AG09319 (cell line): Measurements from ENCODE around the gene ENOX1.

Experiments used
- DNase-seq: peaks from one replicate; pipeline ENCODE4 v3.0.0-alpha.2; 2010; ENCODE audit warnings: low read depth; ENCODE audit errors: extremely low read depth
- CTCF ChIP-seq: IDR thresholded peaks from 2 replicates; pipeline ENCODE4 v1.5.1; 2011; ENCODE audit warnings: low read depth, mild to moderate bottlenecking, inconsistent platforms, low read length, moderate library complexity

The ENOX1 gene

DNA sequence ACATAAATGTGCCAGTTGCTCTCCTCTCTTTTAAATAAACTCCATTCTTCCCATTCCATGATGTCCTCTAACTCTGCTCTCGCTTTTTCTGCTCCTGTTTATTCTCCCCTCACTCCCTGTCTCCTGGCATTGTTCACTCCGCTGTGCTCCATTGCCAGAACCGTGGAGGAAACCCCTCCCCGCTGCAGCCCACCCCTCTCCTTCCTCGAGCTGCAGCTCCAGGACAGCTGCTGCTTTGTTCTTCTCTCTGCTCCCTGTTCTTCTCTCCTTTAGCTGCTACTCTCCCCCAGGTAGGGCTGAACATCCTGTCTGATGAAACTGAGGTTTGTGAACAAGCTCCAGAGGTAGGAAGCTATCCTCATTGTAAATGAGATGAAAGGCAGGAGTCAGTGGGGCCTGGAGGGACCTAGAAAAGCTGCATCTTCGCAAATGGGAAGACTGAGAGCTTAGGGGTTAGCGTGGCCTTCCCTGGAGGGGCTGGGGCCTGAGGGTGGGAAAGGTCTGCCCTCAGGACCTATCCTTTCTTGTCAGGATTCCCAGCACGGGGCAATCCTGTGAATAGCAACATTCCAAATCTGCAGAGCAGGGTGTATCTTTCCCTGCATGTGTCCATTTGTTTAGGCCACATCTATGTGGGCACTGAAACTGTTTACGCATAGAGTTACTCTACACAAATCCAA, 519.7 kb downstream of the ENOX1 start:
- DNase-seq = no peak
- TF ChIP-seq CTCF = no peak

DNA sequence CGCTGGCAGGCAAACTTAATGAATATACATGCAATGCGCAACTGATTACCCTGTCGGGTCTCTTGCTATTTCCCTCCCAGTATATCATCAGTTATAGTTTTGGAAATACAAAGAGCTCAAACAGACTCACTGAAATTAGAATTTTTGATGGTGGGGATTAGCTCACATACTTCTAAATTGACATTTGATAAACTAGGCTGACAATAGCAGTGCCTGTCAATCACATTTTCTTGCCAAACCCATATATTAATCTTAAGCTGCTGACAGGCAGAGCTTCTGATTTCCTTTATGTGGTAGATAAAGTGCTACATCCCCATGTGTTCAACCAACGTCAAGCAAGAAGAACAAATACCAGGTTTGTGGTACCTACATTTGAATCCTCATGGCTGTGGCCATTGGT, 521.7 kb downstream of the ENOX1 start:
- no peak for DNase-seq
- no peak for TF ChIP-seq CTCF

DNA sequence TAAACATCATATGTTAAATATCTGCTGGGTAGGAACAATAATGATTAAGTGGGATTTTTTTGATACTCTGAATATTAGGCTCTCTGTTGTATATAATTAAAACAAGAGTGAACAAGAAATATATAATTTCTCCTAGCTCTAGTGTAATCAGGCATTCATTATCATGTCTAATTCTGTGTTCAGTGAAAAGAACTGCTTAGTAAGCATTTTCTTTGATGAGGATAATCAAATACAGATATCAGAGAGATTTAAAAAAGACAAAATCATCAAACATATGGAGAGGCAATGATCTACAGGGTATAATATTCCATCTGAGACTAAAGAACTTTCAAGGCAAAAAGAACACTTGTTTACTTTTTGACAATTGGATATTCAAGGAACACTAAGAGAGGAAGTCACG, 522.3 kb downstream of the ENOX1 start:
- TF ChIP-seq CTCF = no peak
- DNase-seq = no peak

DNA sequence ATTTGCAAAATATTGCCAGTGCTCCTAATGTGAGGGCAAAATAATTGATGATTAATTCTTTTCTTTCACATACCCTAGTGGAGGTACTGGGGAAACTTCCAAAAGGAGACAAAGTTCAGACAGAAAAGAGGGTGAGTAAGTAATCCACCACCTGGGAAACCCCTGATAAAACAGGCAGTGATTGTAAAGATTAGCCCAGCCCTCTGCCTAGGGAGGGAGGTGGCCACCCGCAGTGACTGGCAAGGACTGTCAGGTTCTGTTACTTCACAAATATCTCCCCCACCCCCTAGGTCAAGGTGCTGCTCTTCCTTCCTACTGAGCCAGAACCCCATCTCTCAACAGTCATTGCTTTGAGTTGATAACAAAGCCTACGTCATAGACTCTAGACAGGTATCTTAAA, 523.7 kb downstream of the ENOX1 start:
- no peak for TF ChIP-seq CTCF
- DNase-seq = no peak

GRCh38 chr13:43260999-43261398, 525.8 kb downstream of the ENOX1 start:
- no peak for DNase-seq
- TF ChIP-seq CTCF = no peak

DNA sequence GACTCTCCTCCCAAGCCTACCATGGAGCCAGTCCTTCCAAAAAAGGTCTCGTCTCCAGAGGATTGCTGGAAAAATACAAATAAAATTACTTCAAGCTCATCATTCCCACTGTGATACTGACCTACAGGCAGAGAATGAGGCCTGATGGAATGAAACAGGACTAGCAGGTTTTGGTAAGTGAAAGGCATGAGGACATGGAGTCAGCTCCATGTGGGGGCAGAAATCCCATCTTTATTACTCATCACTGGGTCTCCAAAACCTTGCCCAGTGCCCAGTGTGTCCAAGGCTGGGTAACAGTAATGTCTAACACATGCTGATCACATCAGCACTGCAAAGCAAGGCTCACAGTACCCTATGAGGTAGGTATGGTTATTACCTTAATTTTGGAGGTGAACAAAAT, 528.0 kb downstream of the ENOX1 start:
- no peak for TF ChIP-seq CTCF
- no peak for DNase-seq

- no peak for TF ChIP-seq CTCF
- no peak for DNase-seq
These were observed 529.0 kb downstream of the ENOX1 start for GRCh38 chr13:43257765-43258164.
